Measurements from ENCODE around the gene HK1.

The HK1 gene

GRCh38 chr10:69353977-69354635 is 75.8 kb downstream of the HK1 start:
- peak; percentile 30 for DNase-seq

- no peak for DNase-seq
These were observed 77.9 kb downstream of the HK1 start for GRCh38 chr10:69356187-69356586.

- no peak for DNase-seq
These were observed 80.0 kb downstream of the HK1 start for GRCh38 chr10:69358148-69358795.

- no peak for DNase-seq
These were observed 80.9 kb downstream of the HK1 start for GRCh38 chr10:69359148-69359547.

- no peak for DNase-seq
These were observed 81.3 kb downstream of the HK1 start for GRCh38 chr10:69359594-69359993.

GRCh38 chr10:69360485-69361302 is 82.4 kb downstream of the HK1 start:
- no peak for DNase-seq

- DNase-seq, result no peak
These were observed 83.0 kb downstream of the HK1 start for GRCh38 chr10:69361303-69361614.

- no peak for DNase-seq
These were observed 84.2 kb downstream of the HK1 start for GRCh38 chr10:69362471-69362954.

GRCh38 chr10:69363666-69364065 is 85.4 kb downstream of the HK1 start:
- no peak for DNase-seq

GRCh38 chr10:69364232-69364940 is 86.1 kb downstream of the HK1 start:
- no peak for DNase-seq

- no peak for DNase-seq
These were observed 88.4 kb downstream of the HK1 start for GRCh38 chr10:69366738-69367137.

GRCh38 chr10:69367469-69367868 is 89.2 kb downstream of the HK1 start:
- no peak for DNase-seq

GRCh38 chr10:69372126-69372980 is 94.1 kb downstream of the HK1 start:
- no peak for DNase-seq

GRCh38 chr10:69374242-69374641 is 95.9 kb downstream of the HK1 start:
- DNase-seq, result no peak

- no peak for DNase-seq
These were observed 96.6 kb downstream of the HK1 start for GRCh38 chr10:69374931-69375306.

GRCh38 chr10:69375307-69376151 is 97.2 kb downstream of the HK1 start:
- DNase-seq, result no peak

- DNase-seq, result no peak
These were observed 98.4 kb downstream of the HK1 start for GRCh38 chr10:69376662-69377061.

GRCh38 chr10:69377191-69377590 is 98.9 kb downstream of the HK1 start:
- no peak for DNase-seq

GRCh38 chr10:69377933-69378332 is 99.6 kb downstream of the HK1 start:
- no peak for DNase-seq

GRCh38 chr10:69379800-69380199 is 101.5 kb downstream of the HK1 start:
- no peak for DNase-seq

GRCh38 chr10:69382382-69383117 is 104.3 kb downstream of the HK1 start:
- no peak for DNase-seq

Measured in activated naive CD4-positive, alpha-beta T cell treated with anti-CD3 and anti-CD28 coated beads, Interleukin-2, amount 50 U/mL, for 16 hours (primary cell).